ENCODE data around the gene KLHL20.
A peak's percentile ranks its signal among the peaks of the same experiment; 100 is the strongest.
"Not testable (repeated sequence)": the region's sequence is repeated elsewhere in the genome, so short reads cannot be mapped to it uniquely, and the experiment has no call there.

KLHL20 gene, protein sequence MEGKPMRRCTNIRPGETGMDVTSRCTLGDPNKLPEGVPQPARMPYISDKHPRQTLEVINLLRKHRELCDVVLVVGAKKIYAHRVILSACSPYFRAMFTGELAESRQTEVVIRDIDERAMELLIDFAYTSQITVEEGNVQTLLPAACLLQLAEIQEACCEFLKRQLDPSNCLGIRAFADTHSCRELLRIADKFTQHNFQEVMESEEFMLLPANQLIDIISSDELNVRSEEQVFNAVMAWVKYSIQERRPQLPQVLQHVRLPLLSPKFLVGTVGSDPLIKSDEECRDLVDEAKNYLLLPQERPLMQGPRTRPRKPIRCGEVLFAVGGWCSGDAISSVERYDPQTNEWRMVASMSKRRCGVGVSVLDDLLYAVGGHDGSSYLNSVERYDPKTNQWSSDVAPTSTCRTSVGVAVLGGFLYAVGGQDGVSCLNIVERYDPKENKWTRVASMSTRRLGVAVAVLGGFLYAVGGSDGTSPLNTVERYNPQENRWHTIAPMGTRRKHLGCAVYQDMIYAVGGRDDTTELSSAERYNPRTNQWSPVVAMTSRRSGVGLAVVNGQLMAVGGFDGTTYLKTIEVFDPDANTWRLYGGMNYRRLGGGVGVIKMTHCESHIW

DNA sequence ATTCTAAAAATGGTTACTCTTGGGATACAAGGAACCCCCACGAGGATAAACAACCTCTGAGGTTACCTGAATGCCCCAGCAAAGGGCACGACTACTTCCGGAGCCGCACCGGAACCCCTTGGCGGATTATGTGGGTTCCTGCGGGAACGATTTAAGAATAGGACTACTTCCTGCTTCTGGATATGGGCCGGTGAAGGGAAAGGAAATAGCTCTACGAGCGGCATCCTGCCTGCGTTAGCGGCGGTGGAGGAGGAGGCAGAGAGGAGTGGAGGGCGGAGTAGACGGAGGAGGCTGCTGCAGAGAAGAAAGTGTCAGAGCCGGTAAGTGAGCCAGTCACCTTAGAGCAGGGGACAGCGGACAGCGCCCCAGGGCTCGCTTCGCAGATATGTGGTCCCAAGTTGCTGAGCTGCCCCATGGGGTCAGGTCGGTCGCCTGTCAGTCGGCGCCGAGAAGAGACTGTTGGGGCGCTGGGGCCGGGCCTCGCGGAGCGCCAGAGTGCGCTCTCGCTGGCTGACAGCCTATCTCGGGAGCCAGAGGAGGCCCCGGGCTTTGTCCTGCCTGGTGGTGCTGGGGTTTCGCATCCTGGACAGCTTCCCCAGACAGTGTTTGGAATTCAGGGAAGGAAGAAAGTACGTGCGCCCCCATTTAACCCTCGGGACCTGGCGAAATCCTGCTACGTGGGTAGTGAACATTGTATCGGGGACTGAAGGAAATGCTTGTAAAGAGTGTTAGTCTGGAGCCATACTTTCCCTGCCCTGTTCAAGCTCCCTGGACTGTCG lies at the start of gene KLHL20:
KLHL20 (plus strand) TSS at position 223 of the 779 bp plus-strand sequence. CDS start 1,063 bp downstream, outside the sequence.
- H3K4me1 Mint-ChIP-seq, result peaks cover 26% of the 10 kb centered on the region
- H3K27me3 Mint-ChIP-seq, result peaks cover 12% of the 10 kb centered on the region
- no peaks in the 10 kb centered on the region for H3K9me3 Mint-ChIP-seq
- peak; percentile 99 for ATAC-seq
- DNase-seq, result peak; percentile 82
- H3K27ac Mint-ChIP-seq, result peak within 1 kb of the TSS; percentile 93
- H3K36me3 Mint-ChIP-seq (ENCODE audit: low read depth), result peaks cover 4% of the 10 kb centered on the region
- H3K4me3 Mint-ChIP-seq, result peak within 1 kb of the TSS; percentile 95

DNA sequence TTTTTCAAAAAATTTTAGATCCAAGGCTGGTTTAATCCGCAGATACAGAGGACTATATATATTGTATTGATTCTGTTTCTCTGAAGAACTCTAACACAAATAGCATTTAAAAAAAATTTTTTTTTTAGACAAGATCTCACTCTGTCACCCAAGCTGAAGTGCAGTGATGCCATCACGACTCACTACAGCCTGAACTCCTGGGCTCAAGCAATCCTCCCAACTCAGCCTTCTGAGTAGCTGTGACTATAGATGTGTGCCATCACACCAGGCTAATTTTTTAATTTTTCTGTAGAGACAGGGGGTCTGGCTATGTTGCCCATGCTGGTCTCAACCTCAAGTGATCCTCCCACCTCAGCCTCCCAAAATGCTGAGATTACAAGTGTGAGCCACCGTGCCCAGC lies 48.1 kb upstream of the KLHL20 start:
- Mint-ChIP-seq H3K4me3 (no peak overlapping the region), H3K4me1 (peaks cover 8% of the 10 kb centered on the region), H3K9me3 (no peaks in the 10 kb centered on the region), H3K36me3 (ENCODE audit: low read depth) (no peaks in the 10 kb centered on the region), H3K27ac (no peak overlapping the region), H3K27me3 (peaks cover 30% of the 10 kb centered on the region)
- ATAC-seq, result no peak
- no peak for DNase-seq

DNA sequence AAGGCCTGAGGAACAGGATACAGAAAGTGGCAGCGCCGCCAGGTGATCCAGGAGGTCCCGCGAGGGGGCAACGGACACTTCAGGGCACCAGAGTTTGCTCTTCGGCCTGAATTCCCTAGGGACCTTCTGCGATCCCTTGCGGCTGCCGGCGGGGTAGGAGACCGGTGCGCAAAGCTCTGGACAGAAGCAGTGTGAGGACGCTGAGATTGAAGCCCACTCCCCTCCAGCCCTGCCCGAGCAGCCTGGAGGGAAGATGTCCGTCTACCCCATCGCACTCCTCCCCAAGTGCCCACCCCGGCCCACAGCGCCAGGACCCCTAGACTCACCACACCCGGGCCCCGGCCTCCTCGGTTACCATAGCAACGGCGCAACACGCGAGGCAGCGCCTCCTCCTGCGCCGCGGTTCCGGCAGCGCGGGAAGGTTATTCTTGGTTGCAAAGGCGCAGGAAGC lies 45.3 kb upstream of the KLHL20 start, which contains the start of gene ANKRD45:
ANKRD45 (minus strand) TSS at position 361 of the 451 bp plus-strand sequence. CDS start 10,433 bp downstream, outside the sequence.
- H3K27ac Mint-ChIP-seq, result no peak within 1 kb of the TSS
- peaks cover 8% of the 10 kb centered on the region for H3K4me1 Mint-ChIP-seq
- H3K4me3 Mint-ChIP-seq, result peak within 1 kb of the TSS; percentile 33

DNA sequence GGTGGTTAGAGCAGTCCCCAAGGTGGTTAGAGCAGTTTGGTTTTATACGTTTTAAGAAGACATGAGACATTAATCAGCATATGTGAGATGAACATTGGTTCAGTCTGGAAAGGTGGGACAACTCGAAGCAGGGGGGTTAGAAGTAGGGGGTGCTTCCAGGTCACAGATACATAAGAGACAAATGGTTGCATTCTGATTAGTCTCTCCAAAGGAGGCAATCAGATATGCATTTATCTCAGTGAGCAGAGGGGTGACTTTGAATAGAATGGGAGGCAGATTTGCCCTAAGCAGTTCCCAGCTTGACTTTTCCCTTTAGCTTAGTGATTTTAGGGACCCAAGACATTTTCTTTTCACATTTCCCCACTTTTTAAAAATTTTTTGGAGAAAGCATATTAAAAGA lies 40.3 kb upstream of the KLHL20 start:
- not testable (repeated sequence) for H3K9me3 Mint-ChIP-seq; DNase-seq; H3K4me3 Mint-ChIP-seq; ATAC-seq; H3K36me3 Mint-ChIP-seq (ENCODE audit: low read depth); H3K27ac Mint-ChIP-seq; H3K4me1 Mint-ChIP-seq
- H3K27me3 Mint-ChIP-seq, result peaks cover 18% of the 10 kb centered on the region

More for the DNA sequence above, 45.3 kb upstream of the KLHL20 start, which contains the start of gene ANKRD45:
- Mint-ChIP-seq H3K27me3 (peaks cover 34% of the 10 kb centered on the region), H3K36me3 (ENCODE audit: low read depth) (no peaks in the 10 kb centered on the region), H3K9me3 (no peaks in the 10 kb centered on the region)
- DNase-seq (peak; percentile 33), ATAC-seq (peak; percentile 71)

DNA sequence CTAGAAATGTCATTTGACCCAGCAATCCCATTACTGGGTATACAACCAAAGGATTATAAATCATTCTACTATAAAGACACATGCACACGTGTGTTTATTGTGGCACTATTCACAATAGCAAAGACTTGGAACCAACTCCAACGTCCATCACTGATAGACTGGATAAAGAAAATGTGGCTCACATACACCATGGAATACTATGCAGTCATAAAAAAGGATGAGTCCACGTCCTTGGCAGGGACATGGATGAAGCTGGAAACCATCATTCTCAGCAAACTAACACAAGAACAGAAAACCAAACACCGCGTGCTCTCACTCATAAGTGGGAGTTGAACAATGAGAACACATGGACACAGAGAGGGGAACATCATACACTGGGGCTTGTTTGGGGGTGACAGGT lies 34.6 kb upstream of the KLHL20 start:
- H3K4me3 Mint-ChIP-seq; H3K4me1 Mint-ChIP-seq; H3K27ac Mint-ChIP-seq; H3K9me3 Mint-ChIP-seq; H3K27me3 Mint-ChIP-seq; ATAC-seq; H3K36me3 Mint-ChIP-seq (ENCODE audit: low read depth); DNase-seq: not testable (repeated sequence)

DNA sequence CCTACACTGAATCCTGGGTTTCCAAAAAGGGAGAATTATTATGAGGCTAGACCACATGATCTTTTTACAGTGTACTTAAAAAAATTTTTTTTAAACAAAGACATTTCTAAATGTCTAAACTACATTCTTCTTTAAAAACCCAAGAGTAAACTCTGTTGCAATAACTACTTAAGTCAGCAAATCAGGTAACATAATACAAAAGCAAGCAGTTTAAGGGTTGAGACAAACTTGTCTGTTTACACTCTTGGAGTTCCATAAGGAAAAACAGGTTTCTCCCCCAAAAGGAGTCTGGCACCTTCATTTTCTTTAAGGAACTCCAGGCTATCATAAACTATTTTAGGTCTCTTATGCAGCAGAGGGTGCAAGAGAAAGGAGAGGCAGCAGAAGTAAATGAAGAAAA lies 32.6 kb upstream of the KLHL20 start:
- DNase-seq, result no peak
- H3K4me1 Mint-ChIP-seq, result no peaks in the 10 kb centered on the region
- ATAC-seq, result no peak

DNA sequence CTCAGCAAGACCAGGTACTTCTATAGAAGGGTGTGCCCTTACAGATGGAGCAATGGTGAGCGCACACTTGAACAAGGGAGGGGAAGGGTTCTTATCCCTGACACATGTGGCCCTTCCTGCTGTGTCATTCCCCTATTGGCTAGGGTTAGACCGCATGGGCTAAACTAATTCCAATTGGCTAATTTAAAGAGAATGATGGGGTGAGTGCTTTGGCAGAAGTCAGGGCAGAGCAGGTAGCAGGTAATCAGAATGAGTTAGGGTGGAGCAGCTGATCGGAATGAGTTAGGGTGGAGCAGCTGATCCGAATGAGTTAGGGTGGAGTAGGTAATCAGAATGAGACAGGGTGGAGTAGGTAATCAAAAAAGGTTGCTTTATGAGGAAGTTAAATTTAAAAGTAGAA lies 30.9 kb upstream of the KLHL20 start:
- not testable (repeated sequence) for H3K27ac Mint-ChIP-seq; H3K4me1 Mint-ChIP-seq; H3K4me3 Mint-ChIP-seq; H3K9me3 Mint-ChIP-seq; H3K27me3 Mint-ChIP-seq; DNase-seq; H3K36me3 Mint-ChIP-seq (ENCODE audit: low read depth); ATAC-seq

More for the DNA sequence above, 32.6 kb upstream of the KLHL20 start:
- H3K36me3 Mint-ChIP-seq (ENCODE audit: low read depth), result no peaks in the 10 kb centered on the region
- no peaks in the 10 kb centered on the region for H3K27me3 Mint-ChIP-seq
- H3K27ac Mint-ChIP-seq, result no peak overlapping the region
- no peak overlapping the region for H3K4me3 Mint-ChIP-seq
- peaks cover 5% of the 10 kb centered on the region for H3K9me3 Mint-ChIP-seq

DNA sequence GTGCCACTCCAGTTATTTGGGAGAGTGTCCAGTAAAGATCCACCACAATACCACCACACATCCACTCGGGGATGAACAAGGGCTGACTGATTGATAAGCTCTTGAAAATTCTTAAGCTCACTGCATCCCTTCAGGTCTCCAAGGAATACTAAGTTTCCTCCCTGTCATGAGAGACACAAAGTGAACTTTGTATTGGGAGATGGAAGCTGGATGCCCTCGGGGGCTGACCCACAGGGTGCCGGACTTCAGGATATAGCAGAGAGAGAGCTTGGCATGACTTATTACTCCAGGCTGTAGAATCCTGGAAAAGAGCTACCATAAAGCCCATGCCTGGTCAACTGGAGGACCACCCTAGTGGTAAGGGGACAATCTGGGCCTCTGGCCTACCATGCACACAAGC lies 29.7 kb upstream of the KLHL20 start:
- H3K36me3 Mint-ChIP-seq (ENCODE audit: low read depth); ATAC-seq: not testable (repeated sequence)

DNA sequence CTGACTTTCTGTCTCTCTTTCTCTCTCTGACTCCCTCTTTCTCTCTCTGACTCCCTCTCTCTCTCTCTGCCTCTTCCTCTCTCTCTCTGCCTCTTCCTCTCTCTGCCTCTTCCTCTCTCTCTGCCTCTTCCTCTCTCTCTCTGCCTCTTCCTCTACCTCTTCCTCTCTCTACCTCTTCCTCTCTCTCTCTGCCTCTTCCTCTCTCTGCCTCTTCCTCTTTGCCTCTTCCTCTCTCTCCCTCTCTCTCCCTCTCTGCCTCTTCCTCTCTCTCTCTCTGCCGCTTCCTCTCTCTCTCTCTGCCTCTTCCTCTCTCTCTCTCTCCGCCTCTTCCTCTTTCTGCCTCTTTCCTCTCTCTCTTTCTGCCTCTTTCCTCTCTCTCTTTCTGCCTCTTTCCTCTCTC lies 26.5 kb upstream of the KLHL20 start:
- H3K4me3 Mint-ChIP-seq, result no peak overlapping the region
- ATAC-seq, result no peak
- H3K27ac Mint-ChIP-seq, result peak overlapping the region; percentile 21
- peaks cover 4% of the 10 kb centered on the region for H3K4me1 Mint-ChIP-seq
- no peaks in the 10 kb centered on the region for H3K36me3 Mint-ChIP-seq (ENCODE audit: low read depth)
- no peak for DNase-seq
- H3K9me3 Mint-ChIP-seq, result no peaks in the 10 kb centered on the region
- no peaks in the 10 kb centered on the region for H3K27me3 Mint-ChIP-seq

More for the DNA sequence above, 29.7 kb upstream of the KLHL20 start:
- H3K27ac Mint-ChIP-seq, H3K27me3 Mint-ChIP-seq, H3K4me3 Mint-ChIP-seq, H3K9me3 Mint-ChIP-seq, DNase-seq, H3K4me1 Mint-ChIP-seq: not testable (repeated sequence)

DNA sequence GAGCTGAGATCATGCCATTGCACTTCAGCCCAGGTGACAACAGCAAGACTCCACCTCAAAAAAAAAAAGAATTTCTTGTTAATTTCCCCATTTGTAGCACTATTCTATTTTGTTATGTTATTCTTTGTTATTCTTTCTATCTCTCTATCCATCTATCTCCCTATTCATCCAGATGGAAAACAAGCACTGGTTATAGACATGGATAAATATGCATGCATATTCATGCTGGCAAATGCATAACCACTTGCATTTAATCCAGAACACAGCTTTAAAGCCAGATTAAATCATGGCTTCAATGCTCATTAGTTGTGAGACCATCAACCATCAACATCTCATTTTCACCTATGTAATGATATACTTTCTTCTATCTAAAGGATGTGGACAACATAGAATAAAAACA lies 21.5 kb upstream of the KLHL20 start:
- no peak overlapping the region for H3K27ac Mint-ChIP-seq
- DNase-seq, result no peak
- H3K4me1 Mint-ChIP-seq, result peaks cover 3% of the 10 kb centered on the region
- peaks cover 15% of the 10 kb centered on the region for H3K27me3 Mint-ChIP-seq
- H3K36me3 Mint-ChIP-seq (ENCODE audit: low read depth), result no peaks in the 10 kb centered on the region
- H3K4me3 Mint-ChIP-seq, result no peak overlapping the region
- no peak for ATAC-seq
- no peaks in the 10 kb centered on the region for H3K9me3 Mint-ChIP-seq

DNA sequence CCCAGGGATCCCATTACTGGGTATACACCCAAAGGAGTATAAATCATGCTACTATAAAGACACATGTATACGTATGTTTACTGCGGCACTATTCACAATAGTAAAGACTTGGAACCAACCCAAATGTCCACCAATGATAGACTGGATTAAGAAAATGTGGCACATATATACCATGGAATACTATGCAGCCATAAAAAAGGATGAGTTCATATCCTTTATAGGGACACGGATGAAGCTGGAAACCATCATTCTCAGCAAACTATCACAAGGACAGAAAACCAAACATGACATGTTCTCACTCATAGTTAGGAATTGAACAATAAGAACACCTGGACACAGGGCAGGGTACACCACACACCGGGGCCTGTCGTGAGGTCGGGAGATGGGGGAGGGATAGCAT lies 13.5 kb upstream of the KLHL20 start:
- H3K36me3 Mint-ChIP-seq (ENCODE audit: low read depth); ATAC-seq; DNase-seq; H3K4me3 Mint-ChIP-seq; H3K27ac Mint-ChIP-seq; H3K9me3 Mint-ChIP-seq; H3K4me1 Mint-ChIP-seq: not testable (repeated sequence)
- peaks cover 22% of the 10 kb centered on the region for H3K27me3 Mint-ChIP-seq

DNA sequence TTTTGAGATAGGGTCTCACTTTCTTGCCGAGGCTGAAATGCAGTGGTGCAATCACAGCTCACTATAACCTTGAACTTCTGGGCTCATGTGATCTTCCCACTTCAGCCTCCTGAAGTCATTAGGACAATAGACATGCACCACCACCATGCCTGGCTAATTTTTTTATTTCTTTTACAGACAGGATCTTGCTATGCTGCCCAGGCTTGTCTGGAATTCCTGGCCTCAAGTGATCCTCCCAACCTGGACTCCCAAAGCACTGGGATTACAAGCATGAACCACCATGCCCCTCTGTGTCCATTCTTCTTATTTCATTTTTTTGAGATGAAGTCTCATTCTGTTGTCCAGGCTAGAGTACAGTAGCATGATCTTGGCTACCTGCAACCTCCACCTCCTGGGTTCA lies 12.0 kb upstream of the KLHL20 start:
- Mint-ChIP-seq H3K36me3 (ENCODE audit: low read depth) (no peaks in the 10 kb centered on the region), H3K4me3 (no peak overlapping the region), H3K4me1 (no peaks in the 10 kb centered on the region), H3K27me3 (peaks cover 16% of the 10 kb centered on the region), H3K9me3 (no peaks in the 10 kb centered on the region), H3K27ac (no peak overlapping the region)
- DNase-seq (no peak), ATAC-seq (no peak)

DNA sequence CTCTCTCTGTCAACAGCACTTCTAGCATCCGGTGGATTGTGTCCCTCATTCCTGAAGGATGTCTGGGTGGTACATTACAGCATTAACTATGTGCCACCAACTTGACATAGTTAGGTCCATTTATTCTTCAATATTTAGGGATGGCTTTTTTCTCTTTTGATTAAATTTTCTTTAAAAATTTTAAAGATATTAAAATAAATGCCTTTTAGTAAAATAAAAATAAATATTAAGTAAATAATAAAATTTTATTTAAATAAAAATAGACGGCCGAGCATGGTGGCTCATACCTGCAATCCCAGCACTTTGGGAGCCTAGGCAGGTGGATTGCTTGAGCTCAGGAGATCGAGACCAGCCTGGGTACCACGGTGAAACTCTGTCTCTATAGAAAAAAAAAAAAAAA lies 9.7 kb upstream of the KLHL20 start:
- ATAC-seq (no peak), DNase-seq (no peak)
- H3K4me1 Mint-ChIP-seq, result no peaks in the 10 kb centered on the region
- H3K4me3 Mint-ChIP-seq, result no peak overlapping the region
- H3K27me3 Mint-ChIP-seq, result peaks cover 15% of the 10 kb centered on the region
- no peaks in the 10 kb centered on the region for H3K36me3 Mint-ChIP-seq (ENCODE audit: low read depth)
- no peaks in the 10 kb centered on the region for H3K9me3 Mint-ChIP-seq
- H3K27ac Mint-ChIP-seq, result no peak overlapping the region

DNA sequence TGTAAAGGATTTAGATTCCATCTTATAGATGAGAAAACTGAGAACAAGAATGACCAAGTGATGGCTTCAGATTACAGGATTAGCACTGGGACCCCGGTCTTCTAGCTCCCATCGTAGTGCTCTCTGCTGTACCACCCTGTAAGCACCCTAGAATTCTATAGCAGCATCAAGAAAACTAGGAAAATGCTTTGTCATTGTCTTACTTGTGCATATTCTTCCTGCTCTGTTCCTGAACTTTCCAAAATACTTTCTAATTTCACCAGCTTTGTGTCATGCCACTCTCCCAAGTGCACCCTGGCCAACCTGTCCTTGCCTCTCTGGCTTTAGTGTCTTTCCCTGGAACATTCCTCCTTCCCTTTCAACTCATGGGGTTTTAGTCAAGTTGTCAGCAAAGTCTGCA lies 6.0 kb upstream of the KLHL20 start:
- H3K27ac Mint-ChIP-seq, result no peak overlapping the region
- H3K4me3 Mint-ChIP-seq, result no peak overlapping the region

More for the DNA sequence above, 6.0 kb upstream of the KLHL20 start:
- ATAC-seq (no peak), DNase-seq (no peak)
- H3K4me1 Mint-ChIP-seq, result no peaks in the 10 kb centered on the region
- no peaks in the 10 kb centered on the region for H3K36me3 Mint-ChIP-seq (ENCODE audit: low read depth)
- H3K27me3 Mint-ChIP-seq, result peaks cover 24% of the 10 kb centered on the region
- no peaks in the 10 kb centered on the region for H3K9me3 Mint-ChIP-seq

All from activated naive CD8-positive, alpha-beta T cell treated with anti-CD3 and anti-CD28 coated beads, Interleukin-2, amount 50 U/mL, for 24 hours (primary cell).